Esophagus squamous epithelium (tissue), 4 donors: ENCODE data around the gene PTPRN2.

ENCODE experiments used
- POLR2A ChIP-seq, 4 donors: fragments of 450-650 bp; IDR thresholded peaks; one replicate each; pipeline ENCODE4 v1.6.1; 2017; ENCODE audit warnings: antibody characterized with exemption in 4 of 4, mild to moderate bottlenecking in 4 of 4, moderate library complexity in 3 of 4
- TF ChIP-seq, protein P1 (sequence below), 6 experiments: fragments of 450-650 bp in 4 of 6; fragments of 200-600 bp in 2 of 6; sonication (generic) in 2 of 6; IDR thresholded peaks; one replicate each; pipeline ENCODE4 v1.5.1; 2016 to 2019; ENCODE audit warnings: antibody characterized with exemption in 6 of 6, mild to moderate bottlenecking in 4 of 6, moderate library complexity in 4 of 6

DNA sequence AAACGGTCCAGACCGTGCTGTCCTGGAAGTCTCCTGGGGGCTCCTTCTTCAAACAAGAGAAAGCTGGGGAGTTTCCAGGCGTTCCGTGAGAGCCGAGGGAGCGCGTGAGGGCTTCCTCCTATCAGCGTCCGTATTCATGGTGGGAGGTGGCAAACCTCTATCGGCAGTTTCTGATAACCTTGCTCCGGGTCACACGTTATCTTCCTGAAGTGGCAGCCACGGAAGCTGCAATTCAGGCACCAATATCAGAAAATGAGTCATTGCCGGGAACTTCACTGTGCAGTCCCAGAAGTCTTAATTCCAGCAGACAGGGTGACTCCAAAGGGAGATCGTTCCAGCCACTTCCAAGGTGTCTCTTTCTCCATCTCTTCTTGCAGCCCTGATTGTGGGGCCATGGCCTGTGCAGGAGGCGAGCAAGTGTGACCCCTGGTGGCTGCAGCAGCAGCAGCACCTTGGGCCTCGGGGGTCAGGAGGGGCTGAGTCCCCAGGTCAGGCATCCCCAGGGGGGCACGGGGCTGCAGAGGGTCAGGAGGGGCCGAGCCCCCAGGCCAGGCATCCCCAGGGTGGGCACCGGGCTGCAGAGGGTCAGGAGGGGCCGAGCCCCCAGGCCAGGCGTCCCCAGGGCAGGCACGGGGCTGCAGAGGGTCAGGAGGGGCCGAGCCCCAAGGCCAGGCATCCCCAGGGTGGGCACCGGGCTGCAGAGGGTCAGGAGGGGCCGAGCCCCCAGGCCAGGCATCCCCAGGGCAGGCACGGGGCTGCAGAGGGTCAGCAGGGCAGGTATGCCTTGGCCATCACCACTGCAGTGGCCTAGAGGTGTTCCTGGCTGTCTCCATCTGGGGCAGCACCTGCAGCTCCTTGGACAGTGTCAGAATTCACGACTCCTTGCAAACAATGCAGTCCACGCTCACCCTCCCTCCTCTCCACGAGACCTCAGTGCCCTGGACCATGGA lies 712.1 kb downstream of the PTPRN2 start:
- TF ChIP-seq, protein P1, sequence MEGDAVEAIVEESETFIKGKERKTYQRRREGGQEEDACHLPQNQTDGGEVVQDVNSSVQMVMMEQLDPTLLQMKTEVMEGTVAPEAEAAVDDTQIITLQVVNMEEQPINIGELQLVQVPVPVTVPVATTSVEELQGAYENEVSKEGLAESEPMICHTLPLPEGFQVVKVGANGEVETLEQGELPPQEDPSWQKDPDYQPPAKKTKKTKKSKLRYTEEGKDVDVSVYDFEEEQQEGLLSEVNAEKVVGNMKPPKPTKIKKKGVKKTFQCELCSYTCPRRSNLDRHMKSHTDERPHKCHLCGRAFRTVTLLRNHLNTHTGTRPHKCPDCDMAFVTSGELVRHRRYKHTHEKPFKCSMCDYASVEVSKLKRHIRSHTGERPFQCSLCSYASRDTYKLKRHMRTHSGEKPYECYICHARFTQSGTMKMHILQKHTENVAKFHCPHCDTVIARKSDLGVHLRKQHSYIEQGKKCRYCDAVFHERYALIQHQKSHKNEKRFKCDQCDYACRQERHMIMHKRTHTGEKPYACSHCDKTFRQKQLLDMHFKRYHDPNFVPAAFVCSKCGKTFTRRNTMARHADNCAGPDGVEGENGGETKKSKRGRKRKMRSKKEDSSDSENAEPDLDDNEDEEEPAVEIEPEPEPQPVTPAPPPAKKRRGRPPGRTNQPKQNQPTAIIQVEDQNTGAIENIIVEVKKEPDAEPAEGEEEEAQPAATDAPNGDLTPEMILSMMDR (IDR thresholded peaks at IDR 0.05), result peak in 5 of 6 experiments; percentile 34 to 62 (median 48)
- TF ChIP-seq POLR2A (IDR thresholded peaks at IDR 0.05), result no peak
